HepG2 (cell line): ENCODE data around the gene HOXD8. TPM values are rescaled to one million over a fixed set of nuclear protein-coding genes. Genes with fewer than 3 reads are reported as not detected.
A peak's percentile ranks its signal among the peaks of the same experiment; 100 is the strongest.

Experiments
- AGO1 ChIP-seq: fragments of 200-400 bp; formaldehyde crosslinking; IDR thresholded peaks from 2 replicates; pipeline ENCODE4 v1.6.1; 2017; ENCODE audit warnings: mild to moderate bottlenecking, low read depth, low read length, moderate library complexity; ENCODE audit not compliant: poor library complexity, severe bottlenecking
- AGO2 ChIP-seq: fragments of 200-400 bp; formaldehyde crosslinking; optimal IDR thresholded peaks from 2 replicates; pipeline ENCODE3; 2017; ENCODE audit warnings: mild to moderate bottlenecking, low read depth, low read length, moderate library complexity
- HNF1A ChIP-seq, 2 experiments: sonication (generic) in 1 of 2; formaldehyde crosslinking in 1 of 2; IDR thresholded peaks; 2 replicates each; pipeline versions ENCODE4 v1.4.0 to v1.6.1; 2016 to 2020; ENCODE audit warnings: borderline replicate concordance in 1 of 2, low read depth in 1 of 2, mild to moderate bottlenecking in 1 of 2, missing genetic modification reagents in 1 of 2
- PHF8 ChIP-seq: sonication (generic); formaldehyde crosslinking; IDR thresholded peaks from 2 replicates; pipeline ENCODE4 v1.5.0; 2020; ENCODE audit warnings: missing genetic modification reagents
- RBAK ChIP-seq: sonication (generic); formaldehyde crosslinking; IDR thresholded peaks from 2 replicates; pipeline ENCODE4 v1.5.1; 2020; ENCODE audit warnings: mild to moderate bottlenecking, missing genetic modification reagents
- RXRB ChIP-seq: IDR thresholded peaks from 2 replicates; pipeline ENCODE4 v1.6.1; 2016; ENCODE audit warnings: borderline replicate concordance, missing genetic modification reagents, missing compliant biosample characterization
- SIX4 ChIP-seq: sonication (generic); formaldehyde crosslinking; IDR thresholded peaks from 2 replicates; pipeline ENCODE4 v1.4.0; 2020; ENCODE audit warnings: missing genetic modification reagents
- SPEN ChIP-seq: sonication (generic); formaldehyde crosslinking; IDR thresholded peaks from 2 replicates; pipeline ENCODE4 v1.5.1; 2020; ENCODE audit warnings: low read depth, mild to moderate bottlenecking, missing genetic modification reagents
- TBX3 ChIP-seq: fragments of 450-650 bp; IDR thresholded peaks from 2 replicates; pipeline ENCODE4 v1.6.1; 2017; ENCODE audit warnings: antibody characterized with exemption, mild to moderate bottlenecking, inconsistent platforms, borderline replicate concordance
- UBTF ChIP-seq: sonication (generic); formaldehyde crosslinking; IDR thresholded peaks from 2 replicates; pipeline ENCODE4 v1.4.0; 2020; ENCODE audit warnings: mild to moderate bottlenecking, missing genetic modification reagents
- ZBTB7B ChIP-seq: sonication (generic); formaldehyde crosslinking; IDR thresholded peaks from 2 replicates; pipeline ENCODE4 v1.4.0; 2020; ENCODE audit warnings: missing genetic modification reagents
- ZEB1 ChIP-seq: IDR thresholded peaks from 2 replicates; pipeline ENCODE4 v1.6.1; 2012; ENCODE audit warnings: mild to moderate bottlenecking, low read depth, inconsistent platforms; ENCODE audit not compliant: insufficient replicate concordance
- ZFP36L2 ChIP-seq: sonication (generic); formaldehyde crosslinking; IDR thresholded peaks from 2 replicates; pipeline ENCODE4 v1.4.0; 2020; ENCODE audit warnings: missing genetic modification reagents
- ZNF251 ChIP-seq: sonication (generic); formaldehyde crosslinking; IDR thresholded peaks from 2 replicates; pipeline ENCODE4 v1.9.0; 2021; ENCODE audit warnings: mild to moderate bottlenecking, missing genetic modification reagents
- ZNF253 ChIP-seq: sonication (generic); formaldehyde crosslinking; IDR thresholded peaks from 2 replicates; pipeline ENCODE4 v1.8.0; 2022; ENCODE audit warnings: mild to moderate bottlenecking, missing genetic modification reagents, borderline replicate concordance
- ZNF274 ChIP-seq: sonication (generic); formaldehyde crosslinking; IDR thresholded peaks from 2 replicates; pipeline ENCODE4 v1.5.1; 2020; ENCODE audit warnings: mild to moderate bottlenecking, missing genetic modification reagents
- ZNF547 ChIP-seq: sonication (generic); formaldehyde crosslinking; IDR thresholded peaks from 2 replicates; pipeline ENCODE4 v1.5.1; 2020; ENCODE audit warnings: mild to moderate bottlenecking, missing genetic modification reagents
- ZNF720 ChIP-seq: sonication (generic); formaldehyde crosslinking; IDR thresholded peaks from 2 replicates; pipeline ENCODE4 v1.4.0; 2020; ENCODE audit warnings: missing genetic modification reagents
- polyA plus RNA-seq, 8 experiments: library from polyadenylated mRNA; depleted of rRNA in 3 of 8; stranded (reverse) in 7 of 8; unstranded in 1 of 8; fragments of >200 nt; fragmentation: Illumina TruSeq in 4 of 8; extraction: Trizol in 4 of 8; gene quantifications; 2 replicates each; pipeline versions ENCODE4 v1.2.1 to v1.2.3, GENCODE V29; 2011 to 2016; ENCODE audit warnings: low read depth in 4 of 8, missing spikeins in 1 of 8, mixed read lengths in 1 of 8; ENCODE audit not compliant: insufficient read depth in 1 of 8
- total RNA-seq, 5 experiments: library from RNA; depleted of rRNA; stranded (reverse); fragments of >200 nt; fragmentation: Illumina TruSeq; extraction: Trizol; gene quantifications; 2 replicates each; pipeline ENCODE4 v1.2.3, GENCODE V29; 2016; ENCODE audit warnings: low read depth in 1 of 5
- TF ChIP-seq, protein P1 (sequence below): IDR thresholded peaks from 2 replicates; pipeline ENCODE4 v1.6.1; 2016; ENCODE audit warnings: missing compliant biosample characterization, missing genetic modification reagents, borderline replicate concordance

Gene HOXD8
- total and polyA plus RNA-seq, 2 of the 13 experiments (the other 11 are each of a cell fraction or from before 2014, with no cell fraction given), result not detected

DNA sequence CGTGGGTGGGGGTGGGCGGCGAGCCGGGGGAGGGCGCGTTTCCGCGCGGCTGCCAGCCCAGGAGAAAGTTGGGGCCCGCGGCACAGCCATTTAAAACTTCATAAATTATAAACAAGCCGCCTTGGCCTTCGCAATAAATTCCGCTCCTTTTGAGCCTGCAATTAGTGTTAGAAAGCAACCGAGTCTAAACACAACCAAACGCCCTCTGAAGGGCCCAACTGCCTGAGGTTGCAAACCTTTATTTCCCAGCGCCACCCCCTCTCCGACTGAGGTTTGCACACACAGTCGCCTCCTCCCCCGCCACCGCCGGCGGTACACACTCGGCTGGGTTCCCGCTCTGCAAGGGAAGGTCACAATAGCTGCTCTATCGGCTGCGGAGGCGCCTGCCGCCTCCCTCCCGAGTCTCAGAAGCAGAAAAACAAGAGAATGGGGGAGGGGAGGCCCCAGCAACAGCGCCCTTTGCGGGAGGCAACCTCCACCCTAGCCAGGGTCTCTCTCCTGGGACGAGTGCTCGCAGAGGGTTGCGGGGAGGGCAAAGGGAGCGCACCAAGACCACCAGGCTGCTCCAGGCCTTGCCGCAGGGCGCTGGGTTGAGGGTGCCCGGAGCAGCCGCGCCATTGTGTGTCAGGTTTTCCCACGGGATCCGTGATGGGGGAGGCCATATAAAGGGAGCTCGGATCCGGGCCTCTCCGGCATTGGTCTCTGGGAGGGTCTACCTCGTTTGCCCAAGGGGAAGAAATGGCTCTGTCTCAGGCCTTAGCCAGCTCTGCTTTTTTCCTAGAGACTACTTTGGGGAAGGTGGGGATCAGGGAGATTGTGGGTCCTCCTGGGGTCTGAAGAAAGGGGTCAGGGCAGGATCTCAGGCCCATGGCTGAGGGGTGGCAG lies 45.6 kb downstream of the HOXD8 start (continued):
- 0 out of 2 replicates have a peak, but pooled peaks have one; percentile 7 for TF ChIP-seq RXRB (CRISPR knock-in tag)
- peak; percentile 56 for TF ChIP-seq AGO1
- TF ChIP-seq, protein P1, sequence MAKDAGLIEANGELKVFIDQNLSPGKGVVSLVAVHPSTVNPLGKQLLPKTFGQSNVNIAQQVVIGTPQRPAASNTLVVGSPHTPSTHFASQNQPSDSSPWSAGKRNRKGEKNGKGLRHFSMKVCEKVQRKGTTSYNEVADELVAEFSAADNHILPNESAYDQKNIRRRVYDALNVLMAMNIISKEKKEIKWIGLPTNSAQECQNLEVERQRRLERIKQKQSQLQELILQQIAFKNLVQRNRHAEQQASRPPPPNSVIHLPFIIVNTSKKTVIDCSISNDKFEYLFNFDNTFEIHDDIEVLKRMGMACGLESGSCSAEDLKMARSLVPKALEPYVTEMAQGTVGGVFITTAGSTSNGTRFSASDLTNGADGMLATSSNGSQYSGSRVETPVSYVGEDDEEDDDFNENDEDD (CRISPR knock-in tag), result peak; percentile 79; the same call in 1 of the 2 replicates
- no peak for TF ChIP-seq ZNF720 (CRISPR knock-in tag)
- TF ChIP-seq TBX3, result no peak
- no peak for TF ChIP-seq SIX4
- TF ChIP-seq ZFP36L2 (CRISPR knock-in tag), result no peak
- TF ChIP-seq ZNF253 (CRISPR knock-in tag), result 0 out of 2 replicates have a peak, but pooled peaks have one; percentile 32
- peak; percentile 49 for TF ChIP-seq PHF8 (CRISPR knock-in tag)
- TF ChIP-seq ZNF547 (CRISPR knock-in tag), result 0 out of 2 replicates have a peak, but pooled peaks have one; percentile 15
- TF ChIP-seq HNF1A (IDR thresholded peaks at IDR 0.05; ENCODE audit: low read depth), result no peak
- no peak for TF ChIP-seq HNF1A (CRISPR knock-in tag; IDR thresholded peaks at IDR 0.05; ENCODE audit: borderline replicate concordance)
- no peak for TF ChIP-seq SPEN (CRISPR knock-in tag)
- TF ChIP-seq ZBTB7B (CRISPR knock-in tag), result 0 out of 2 replicates have a peak, but pooled peaks have one; percentile 28
- no peak for TF ChIP-seq ZEB1
- peak; percentile 61; the same call in 1 of the 2 replicates for TF ChIP-seq UBTF (CRISPR knock-in tag)
- TF ChIP-seq AGO2, result peak; percentile 84
- TF ChIP-seq ZNF274 (CRISPR knock-in tag), result 0 out of 2 replicates have a peak, but pooled peaks have one; percentile 24
- TF ChIP-seq ZNF251 (CRISPR knock-in tag), result no peak
- TF ChIP-seq RBAK, result no peak
